ENCODE measurements around the gene LTBR.
A peak's percentile ranks its signal among the peaks of the same experiment; 100 is the strongest.

LTBR gene

DNA sequence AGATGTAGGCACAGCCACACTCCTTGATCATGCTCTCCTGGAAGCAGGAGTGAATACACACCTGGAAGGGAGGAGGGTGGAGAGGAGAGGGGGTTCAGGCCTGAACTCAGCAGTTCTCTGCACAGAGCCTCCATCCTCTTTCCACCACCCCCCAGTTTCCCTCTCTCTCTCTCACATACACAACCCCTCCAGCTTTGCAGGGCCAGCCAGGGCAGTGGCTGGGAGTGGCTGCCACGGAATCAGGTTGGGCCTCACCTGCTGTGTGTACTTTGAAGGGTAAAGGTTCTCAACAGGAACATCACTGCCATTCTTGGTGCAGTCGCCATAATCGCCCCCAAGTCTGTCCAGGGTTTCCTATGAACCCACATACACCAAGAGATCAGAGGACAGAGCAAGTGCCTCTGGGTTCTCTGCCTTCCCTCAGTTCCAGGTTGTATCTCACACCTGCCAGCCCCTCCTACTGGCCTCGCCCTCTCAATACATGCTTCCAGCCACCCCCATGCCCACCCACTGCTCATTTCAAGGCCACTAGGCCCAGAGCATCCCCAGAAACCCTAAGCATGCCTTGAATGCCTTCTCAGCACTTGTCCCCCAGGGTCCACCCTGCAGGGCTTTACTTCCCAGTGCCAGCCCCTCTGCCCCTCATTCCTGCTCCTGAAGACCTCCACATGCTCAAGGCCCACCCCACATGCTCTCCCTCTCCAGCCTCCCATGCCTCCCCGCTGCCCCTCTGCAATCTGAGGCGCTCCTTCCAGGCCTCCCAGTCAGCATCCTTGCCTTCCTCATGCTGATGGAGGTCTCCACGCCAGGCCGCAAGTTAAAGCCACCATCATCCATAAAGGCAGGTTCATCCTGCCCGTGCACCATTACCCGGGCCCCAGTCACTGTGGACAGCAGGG lies 29.2 kb upstream of the LTBR start:
- Histone ChIP-seq H3K9me3 (ENCODE audit: control insufficient read depth, insufficient read depth, low read depth, low read length) (no peaks in the 10 kb centered on the region), H3K4me3 (ENCODE audit: low read depth, low read length) (no peak overlapping the region), H3K36me3 (ENCODE audit: control insufficient read depth in 2 of 2, insufficient read depth in 1 of 2, low read length in 2 of 2) (no peaks in the 10 kb centered on the region), H3K27ac (ENCODE audit: extremely low read depth, low read depth, low read length) (no peak overlapping the region), H3K4me1 (ENCODE audit: control insufficient read depth, insufficient read depth, low read length) (no peaks in the 10 kb centered on the region)
- TF ChIP-seq ZNF214 (tag by site-specific recombination; IDR thresholded peaks at IDR 0.05; ENCODE audit: borderline replicate concordance) (no peak), ZNF768 (tag by site-specific recombination; IDR thresholded peaks at IDR 0.05) (no peak), ZNF548 (tag by site-specific recombination; IDR thresholded peaks at IDR 0.05) (no peak), ZNF121 (tag by site-specific recombination; IDR thresholded peaks at IDR 0.05) (no peak), ZNF341 (tag by site-specific recombination; IDR thresholded peaks at IDR 0.05; ENCODE audit: low read depth) (0 out of 2 replicates have a peak, but pooled peaks have one; percentile 29), ZNF211 (tag by site-specific recombination; IDR thresholded peaks at IDR 0.05; ENCODE audit: low read depth) (no peak), ZFHX2 (tag by site-specific recombination; conservative IDR thresholded peaks at IDR 0.05) (peak; percentile 36), ZNF664 (tag by site-specific recombination; IDR thresholded peaks at IDR 0.05) (no peak), ZNF16 (tag by site-specific recombination; IDR thresholded peaks at IDR 0.05; ENCODE audit: low read depth) (peak; percentile 58; the same call in 1 of the 2 replicates), ZNF707 (tag by site-specific recombination; IDR thresholded peaks at IDR 0.05) (no peak), EGR2 (tag by site-specific recombination; IDR thresholded peaks at IDR 0.05; ENCODE audit: low read depth) (peak; percentile 27; the same call in 1 of the 2 replicates), ZNF660 (tag by site-specific recombination; IDR thresholded peaks at IDR 0.05) (no peak)
- TF ChIP-seq, protein P1, sequence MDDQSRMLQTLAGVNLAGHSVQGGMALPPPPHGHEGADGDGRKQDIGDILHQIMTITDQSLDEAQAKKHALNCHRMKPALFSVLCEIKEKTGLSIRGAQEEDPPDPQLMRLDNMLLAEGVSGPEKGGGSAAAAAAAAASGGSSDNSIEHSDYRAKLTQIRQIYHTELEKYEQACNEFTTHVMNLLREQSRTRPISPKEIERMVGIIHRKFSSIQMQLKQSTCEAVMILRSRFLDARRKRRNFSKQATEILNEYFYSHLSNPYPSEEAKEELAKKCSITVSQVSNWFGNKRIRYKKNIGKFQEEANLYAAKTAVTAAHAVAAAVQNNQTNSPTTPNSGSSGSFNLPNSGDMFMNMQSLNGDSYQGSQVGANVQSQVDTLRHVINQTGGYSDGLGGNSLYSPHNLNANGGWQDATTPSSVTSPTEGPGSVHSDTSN (CRISPR knock-in tag; IDR thresholded peaks at IDR 0.05): no peak
- ChIA-PET POLR2A (interaction anchor here (1.2 to 1.8 kb wide), 2 partner anchors 11 to 116 kb away, joined by 4 to 5 read pairs; partner anchors contain the start of gene VAMP1), CTCF (interaction anchor here (0.6 to 0.8 kb wide), 4 partner anchors 9 to 361 kb away, joined by 3 to 6 read pairs (median 4); no protein-coding TSS in a partner anchor)

DNA sequence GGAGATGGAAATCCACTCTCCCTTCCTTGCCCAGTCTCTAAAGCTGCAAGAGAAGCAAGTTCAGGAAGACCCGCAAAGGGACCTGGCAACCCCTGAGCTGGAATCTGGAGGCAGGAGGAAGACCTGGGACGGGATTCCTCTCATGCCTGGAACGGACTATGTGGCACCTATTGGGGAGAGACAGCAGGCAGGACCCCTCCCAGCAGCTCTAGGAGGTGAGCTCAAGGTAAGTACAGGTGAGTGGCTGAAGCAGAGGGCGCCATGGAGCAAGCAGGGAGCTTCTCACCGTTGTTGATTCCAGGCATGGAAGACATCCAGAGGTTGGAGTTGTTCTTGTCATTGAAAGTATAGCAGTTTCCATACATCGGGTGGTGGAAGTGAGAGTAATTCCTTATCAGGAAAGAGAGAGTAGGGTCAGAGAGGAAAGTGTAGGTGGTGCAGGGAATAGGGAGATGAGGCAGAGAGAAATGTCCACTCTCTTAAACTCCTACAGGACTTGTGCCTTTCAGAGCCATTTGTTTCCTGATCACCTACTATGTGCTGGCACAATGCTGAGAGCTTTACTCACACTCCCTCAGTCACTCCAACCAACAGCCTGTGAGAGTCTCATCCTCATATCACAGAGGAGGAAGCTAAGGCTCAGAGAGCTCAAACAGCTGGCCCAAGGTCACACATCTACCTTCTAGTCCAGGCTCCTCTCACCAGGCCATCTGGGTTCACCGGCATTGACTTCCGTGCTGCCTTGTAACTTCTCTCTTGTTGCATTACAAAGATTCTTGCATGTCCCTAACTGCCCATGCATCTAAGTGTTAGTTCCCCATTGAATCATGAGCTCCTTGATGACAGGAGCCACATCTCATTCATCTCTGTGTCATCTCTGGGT lies 28.2 kb upstream of the LTBR start:
- Histone ChIP-seq H3K4me1 (ENCODE audit: control insufficient read depth, insufficient read depth, low read length) (no peaks in the 10 kb centered on the region), H3K27ac (ENCODE audit: extremely low read depth, low read depth, low read length) (no peak overlapping the region), H3K9me3 (ENCODE audit: control insufficient read depth, insufficient read depth, low read depth, low read length) (no peaks in the 10 kb centered on the region), H3K36me3 (ENCODE audit: control insufficient read depth in 2 of 2, insufficient read depth in 1 of 2, low read length in 2 of 2) (no peaks in the 10 kb centered on the region), H3K4me3 (ENCODE audit: low read depth, low read length) (no peak overlapping the region)
- TF ChIP-seq, protein P2, sequence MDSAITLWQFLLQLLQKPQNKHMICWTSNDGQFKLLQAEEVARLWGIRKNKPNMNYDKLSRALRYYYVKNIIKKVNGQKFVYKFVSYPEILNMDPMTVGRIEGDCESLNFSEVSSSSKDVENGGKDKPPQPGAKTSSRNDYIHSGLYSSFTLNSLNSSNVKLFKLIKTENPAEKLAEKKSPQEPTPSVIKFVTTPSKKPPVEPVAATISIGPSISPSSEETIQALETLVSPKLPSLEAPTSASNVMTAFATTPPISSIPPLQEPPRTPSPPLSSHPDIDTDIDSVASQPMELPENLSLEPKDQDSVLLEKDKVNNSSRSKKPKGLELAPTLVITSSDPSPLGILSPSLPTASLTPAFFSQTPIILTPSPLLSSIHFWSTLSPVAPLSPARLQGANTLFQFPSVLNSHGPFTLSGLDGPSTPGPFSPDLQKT (IDR thresholded peaks at IDR 0.05; ENCODE audit: borderline replicate concordance, low read depth, low read length): no peak
- peak; percentile 97 for TF ChIP-seq PRDM1 (tag by site-specific recombination; IDR thresholded peaks at IDR 0.05)
- TF ChIP-seq ZNF645 (tag by site-specific recombination; IDR thresholded peaks at IDR 0.05): no peak
- TF ChIP-seq ZNF140 (tag by site-specific recombination; IDR thresholded peaks at IDR 0.05): no peak
- POLR2A ChIA-PET: interaction anchor here (1.2 to 1.8 kb wide), 2 partner anchors 12 to 115 kb away, joined by 4 to 5 read pairs; partner anchors contain the start of gene VAMP1
- CTCF ChIA-PET: interaction anchor here (0.6 to 1.7 kb wide), 11 partner anchors 10 to 362 kb away, joined by 3 to 6 read pairs (median 4); no protein-coding TSS in a partner anchor
